ENCODE results near the gene PVALEF. TPM values are rescaled to one million over a fixed set of nuclear protein-coding genes. Genes with fewer than 3 reads are reported as not detected.

Gene PVALEF
- total RNA-seq, 1 donor from 2014 or later = 0.29 TPM

DNA sequence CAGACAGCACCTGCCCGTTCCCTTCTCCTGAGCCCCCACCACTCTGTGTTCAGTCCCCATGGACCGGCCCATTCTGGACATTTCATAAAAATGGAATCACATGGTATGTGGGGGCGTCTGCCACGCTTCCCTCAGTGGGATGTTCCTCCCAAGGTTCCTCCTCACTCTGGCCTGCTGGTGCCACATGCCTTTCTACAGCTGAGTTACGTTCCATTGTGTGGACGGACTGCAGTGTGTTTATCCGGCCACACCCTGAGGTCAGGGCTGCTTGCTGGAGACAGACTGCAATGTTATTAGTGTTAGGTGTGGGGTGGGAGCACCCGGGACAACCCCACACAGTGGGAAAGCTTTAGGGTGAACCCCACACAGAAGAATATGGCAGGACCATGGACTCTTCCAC lies 6.6 kb downstream of the PVALEF start:
- Mint-ChIP-seq H3K27ac (ENCODE audit: unreplicated experiment) (peak overlapping the region; percentile 93), H3K36me3 (ENCODE audit: unreplicated experiment) (peaks cover 22% of the 10 kb centered on the region), H3K9me3 (ENCODE audit: unreplicated experiment) (peaks cover 16% of the 10 kb centered on the region), H3K27me3 (ENCODE audit: unreplicated experiment) (peaks cover 10% of the 10 kb centered on the region), H3K4me1 (ENCODE audit: low read depth, unreplicated experiment) (peaks cover 11% of the 10 kb centered on the region), H3K4me3 (ENCODE audit: unreplicated experiment) (peak overlapping the region; percentile 26)
- TF ChIP-seq, protein P1, sequence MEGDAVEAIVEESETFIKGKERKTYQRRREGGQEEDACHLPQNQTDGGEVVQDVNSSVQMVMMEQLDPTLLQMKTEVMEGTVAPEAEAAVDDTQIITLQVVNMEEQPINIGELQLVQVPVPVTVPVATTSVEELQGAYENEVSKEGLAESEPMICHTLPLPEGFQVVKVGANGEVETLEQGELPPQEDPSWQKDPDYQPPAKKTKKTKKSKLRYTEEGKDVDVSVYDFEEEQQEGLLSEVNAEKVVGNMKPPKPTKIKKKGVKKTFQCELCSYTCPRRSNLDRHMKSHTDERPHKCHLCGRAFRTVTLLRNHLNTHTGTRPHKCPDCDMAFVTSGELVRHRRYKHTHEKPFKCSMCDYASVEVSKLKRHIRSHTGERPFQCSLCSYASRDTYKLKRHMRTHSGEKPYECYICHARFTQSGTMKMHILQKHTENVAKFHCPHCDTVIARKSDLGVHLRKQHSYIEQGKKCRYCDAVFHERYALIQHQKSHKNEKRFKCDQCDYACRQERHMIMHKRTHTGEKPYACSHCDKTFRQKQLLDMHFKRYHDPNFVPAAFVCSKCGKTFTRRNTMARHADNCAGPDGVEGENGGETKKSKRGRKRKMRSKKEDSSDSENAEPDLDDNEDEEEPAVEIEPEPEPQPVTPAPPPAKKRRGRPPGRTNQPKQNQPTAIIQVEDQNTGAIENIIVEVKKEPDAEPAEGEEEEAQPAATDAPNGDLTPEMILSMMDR (IDR thresholded peaks at IDR 0.05; ENCODE audit: partially characterized antibody, unreplicated experiment) = no peak
- DNase-seq = no peak

DNA sequence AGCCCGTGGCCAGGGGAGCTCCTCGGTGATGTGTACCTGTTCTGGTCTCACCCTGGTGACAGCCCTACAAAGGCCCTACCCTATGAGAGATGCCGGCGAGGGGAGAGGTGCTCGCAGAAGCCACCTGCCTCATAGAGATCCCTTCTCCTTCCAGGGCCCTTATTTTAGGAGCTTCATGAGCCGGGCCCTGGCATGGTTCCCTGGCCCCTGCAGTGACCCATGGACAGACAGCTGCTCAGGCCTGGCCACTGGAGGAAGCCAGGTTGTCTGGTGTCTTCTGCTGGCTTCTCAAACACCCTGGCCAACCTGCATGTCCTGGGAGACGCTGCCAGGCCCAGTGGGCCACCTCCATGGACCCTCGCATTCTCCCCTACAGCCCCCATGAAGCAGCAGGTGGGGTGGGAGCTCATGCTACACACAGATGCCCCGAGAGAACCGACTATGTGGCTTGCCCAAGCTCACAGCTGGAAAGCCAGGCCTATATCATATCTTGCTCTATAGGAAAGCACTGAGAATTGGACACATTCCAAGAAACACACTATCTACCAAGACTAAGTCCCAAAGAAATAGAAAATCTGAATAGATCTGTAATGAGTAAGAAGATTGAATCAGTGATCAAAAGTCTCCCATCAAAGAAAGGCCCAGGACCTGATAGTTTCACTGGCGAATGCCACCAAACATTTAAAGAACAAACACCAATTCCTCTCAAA lies 7.9 kb downstream of the PVALEF start:
- H3K27ac Mint-ChIP-seq (ENCODE audit: unreplicated experiment) = peak overlapping the region; percentile 3
- TF ChIP-seq, protein P1 (IDR thresholded peaks at IDR 0.05; ENCODE audit: partially characterized antibody, unreplicated experiment) = no peak

DNA sequence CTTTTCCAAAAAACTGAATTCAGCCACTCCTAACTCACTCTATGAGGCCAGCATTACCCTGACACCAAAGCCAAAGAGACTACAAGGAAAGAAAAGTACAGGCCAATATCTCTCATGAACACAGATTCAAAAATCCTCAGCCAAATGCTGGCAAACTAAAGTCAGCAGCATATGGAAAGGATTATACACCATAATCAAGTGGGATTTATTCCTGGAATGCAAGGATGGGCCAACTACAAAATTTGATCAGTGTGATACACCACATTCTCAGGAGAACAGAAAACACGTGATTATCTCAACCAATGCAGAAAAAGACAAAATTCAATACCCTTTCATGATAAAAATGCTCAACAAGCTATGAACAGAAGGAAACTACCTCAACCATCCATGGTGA lies 8.5 kb downstream of the PVALEF start:
- Mint-ChIP-seq H3K4me3 (ENCODE audit: unreplicated experiment) (no peak overlapping the region), H3K27me3 (ENCODE audit: unreplicated experiment) (peaks cover 10% of the 10 kb centered on the region), H3K36me3 (ENCODE audit: unreplicated experiment) (peaks cover 22% of the 10 kb centered on the region), H3K27ac (ENCODE audit: unreplicated experiment) (peak overlapping the region; percentile 3), H3K9me3 (ENCODE audit: unreplicated experiment) (peaks cover 16% of the 10 kb centered on the region), H3K4me1 (ENCODE audit: low read depth, unreplicated experiment) (peaks cover 8% of the 10 kb centered on the region)
- no peak for DNase-seq
- TF ChIP-seq, protein P1 (IDR thresholded peaks at IDR 0.05; ENCODE audit: partially characterized antibody, unreplicated experiment) = no peak

More for the DNA sequence above, 7.9 kb downstream of the PVALEF start:
- Mint-ChIP-seq H3K27me3 (ENCODE audit: unreplicated experiment) (peaks cover 10% of the 10 kb centered on the region), H3K4me1 (ENCODE audit: low read depth, unreplicated experiment) (peaks cover 8% of the 10 kb centered on the region), H3K9me3 (ENCODE audit: unreplicated experiment) (peaks cover 16% of the 10 kb centered on the region), H3K36me3 (ENCODE audit: unreplicated experiment) (peaks cover 22% of the 10 kb centered on the region), H3K4me3 (ENCODE audit: unreplicated experiment) (no peak overlapping the region)
- DNase-seq = no peak

GRCh38 chr17:81176666-81177065 lies 11.4 kb downstream of the PVALEF start:
- peaks cover 7% of the 10 kb centered on the region for H3K27me3 Mint-ChIP-seq (ENCODE audit: unreplicated experiment)
- H3K27ac Mint-ChIP-seq (ENCODE audit: unreplicated experiment) = no peak overlapping the region
- no peak for DNase-seq
- H3K4me3 Mint-ChIP-seq (ENCODE audit: unreplicated experiment) = no peak overlapping the region
- H3K4me1 Mint-ChIP-seq (ENCODE audit: low read depth, unreplicated experiment) = peaks cover 5% of the 10 kb centered on the region
- TF ChIP-seq, protein P1 (IDR thresholded peaks at IDR 0.05; ENCODE audit: partially characterized antibody, unreplicated experiment) = no peak
- peaks cover 22% of the 10 kb centered on the region for H3K36me3 Mint-ChIP-seq (ENCODE audit: unreplicated experiment)
- peaks cover 13% of the 10 kb centered on the region for H3K9me3 Mint-ChIP-seq (ENCODE audit: unreplicated experiment)

Measured in glutamatergic neuron (in vitro differentiated cells).